GM12874 (cell line): ENCODE measurements around the gene GPR152.

ENCODE experiments used
- CTCF ChIP-seq: IDR thresholded peaks from 2 replicates; pipeline ENCODE4 v1.5.1; 2011; ENCODE audit warnings: low read depth, mild to moderate bottlenecking, control low read depth, low read length, moderate library complexity; ENCODE audit not compliant: insufficient read depth

Gene GPR152

DNA sequence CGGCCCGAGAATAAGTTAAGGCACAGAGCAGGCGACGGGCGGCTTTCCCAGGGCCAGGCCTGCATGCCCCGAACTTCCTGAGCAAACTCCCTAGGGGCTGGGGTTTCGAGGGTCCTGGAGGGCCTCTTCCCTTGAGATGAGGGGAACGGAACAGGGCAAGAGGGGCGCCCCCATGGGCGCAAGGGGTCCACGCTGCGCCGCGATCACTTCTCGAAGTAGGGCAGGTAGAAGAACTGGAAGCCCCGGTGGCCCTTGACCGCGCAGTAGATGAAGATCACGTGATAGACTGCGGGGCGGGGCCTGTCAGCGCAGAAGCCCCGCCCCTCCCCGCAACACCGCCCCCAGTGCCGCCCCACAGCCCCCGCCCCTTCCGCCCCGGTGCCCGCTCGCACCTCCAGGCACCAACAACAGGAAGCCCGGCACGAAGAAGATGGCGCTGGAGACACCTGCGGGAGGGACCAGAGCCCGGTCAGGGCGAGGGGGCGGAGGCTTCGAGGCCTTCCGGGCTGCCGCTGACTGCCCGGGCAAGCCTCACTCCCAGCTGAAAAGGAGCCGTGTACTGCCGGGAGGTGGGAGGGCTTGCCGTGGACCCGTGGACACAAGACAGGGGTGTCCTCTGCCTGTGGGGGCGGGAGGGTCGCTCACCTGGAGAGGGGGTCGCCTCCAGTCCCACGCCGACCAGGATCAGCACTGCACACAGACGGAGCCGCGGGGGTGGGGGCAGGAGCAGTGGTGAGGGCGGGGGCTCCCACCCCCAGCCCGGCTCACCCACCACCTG is 12.1 kb upstream of the GPR152 start:
- TF ChIP-seq CTCF, result no peak

- TF ChIP-seq CTCF, result no peak
These were observed 11.3 kb upstream of the GPR152 start for GRCh38 chr11:67463680-67464410.

GRCh38 chr11:67463186-67463585 is 10.7 kb upstream of the GPR152 start:
- no peak for TF ChIP-seq CTCF

DNA sequence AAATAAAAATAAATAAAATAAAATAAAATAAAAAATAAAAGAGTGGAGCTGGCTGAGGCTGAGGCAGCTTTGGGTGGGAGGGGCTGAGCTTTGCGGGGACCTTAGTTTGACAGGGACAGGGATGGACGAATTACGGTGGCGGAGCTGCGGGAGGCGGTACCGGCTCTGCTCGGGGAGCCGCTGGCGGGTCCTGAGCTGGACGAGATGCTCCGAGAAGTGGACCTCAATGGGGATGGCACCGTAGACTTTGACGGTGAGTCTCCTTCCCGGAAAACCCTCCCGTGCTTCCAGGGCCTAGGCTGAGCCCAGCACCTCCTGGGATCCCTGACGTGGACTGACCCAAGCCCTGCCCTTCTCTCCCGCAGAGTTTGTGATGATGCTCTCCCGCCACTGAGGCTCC is 5.7 kb upstream of the GPR152 start:
- no peak for TF ChIP-seq CTCF

GRCh38 chr11:67457453-67457852 is 4.9 kb upstream of the GPR152 start:
- no peak for TF ChIP-seq CTCF

GRCh38 chr11:67456068-67456705 is 3.7 kb upstream of the GPR152 start:
- TF ChIP-seq CTCF, result no peak

DNA sequence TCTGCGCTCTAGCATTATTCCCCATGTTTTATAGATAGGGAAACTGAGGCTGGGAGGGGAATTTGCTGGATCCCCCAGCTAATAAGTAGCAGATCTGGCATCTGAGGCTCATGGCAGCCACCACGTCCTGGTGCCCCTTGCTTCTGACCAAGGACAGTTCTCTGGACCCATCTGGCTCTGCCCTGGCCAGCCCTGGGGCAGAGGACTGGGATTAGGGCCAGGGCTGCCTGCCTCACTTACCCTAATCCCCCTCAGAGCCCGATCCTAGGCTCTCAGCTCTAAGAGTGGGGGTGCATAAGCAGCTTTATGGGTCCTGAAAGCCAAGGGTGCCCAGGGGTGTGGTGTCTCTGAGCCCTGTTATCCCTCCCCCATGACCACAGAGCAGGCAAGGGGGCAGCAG is 2.5 kb upstream of the GPR152 start, which contains the start of gene CABP4:
Gene CABP4 (plus strand): TSS at position 301 of the 400 bp plus-strand sequence. CDS start 70 bp downstream, at position 371.
- no peak for TF ChIP-seq CTCF
